ENCODE results near the gene NOSIP.

NOSIP gene

DNA sequence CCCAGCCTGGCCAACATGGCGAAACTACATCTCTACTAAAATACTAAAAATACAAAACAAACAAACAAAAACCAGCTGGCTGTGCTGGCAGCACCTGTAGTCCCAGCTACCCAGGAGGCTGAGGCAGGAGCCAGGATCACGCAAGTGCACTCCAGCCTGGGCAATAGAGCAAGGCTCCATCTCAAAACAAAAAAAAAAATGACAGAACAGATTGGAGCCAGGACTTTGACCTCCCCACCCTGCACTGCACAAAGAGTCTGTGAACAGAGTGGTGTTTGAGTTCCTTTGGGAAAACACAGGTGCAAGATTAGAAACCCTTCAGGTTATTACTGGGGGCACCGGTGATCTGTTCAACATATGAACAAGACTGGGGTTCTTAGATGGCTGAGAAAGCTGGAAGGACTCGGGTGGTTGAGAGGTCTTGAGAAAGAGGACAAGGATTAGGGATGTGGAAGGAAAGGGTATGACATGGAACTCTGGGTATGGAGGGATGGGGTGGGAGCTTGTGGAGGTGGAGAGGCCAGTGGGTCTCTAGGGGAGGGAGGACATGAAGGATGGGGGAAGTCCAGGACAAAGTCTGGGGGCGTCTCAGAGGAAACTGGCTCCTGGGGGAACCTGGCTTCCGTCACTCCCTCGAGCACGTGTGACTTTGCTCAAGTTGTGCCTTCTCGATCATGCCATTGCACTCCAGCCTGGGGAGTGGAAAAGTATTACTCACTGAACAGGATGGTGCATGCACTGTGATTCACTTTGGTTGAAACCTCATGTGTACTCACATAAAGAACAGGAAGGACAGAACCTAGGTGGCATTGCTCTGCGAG lies 26.7 kb downstream of the NOSIP start:
- Histone ChIP-seq H3K9me3 (ENCODE audit: insufficient read depth, low read depth, low read length) (no peaks in the 10 kb centered on the region), H3K36me3 (ENCODE audit: insufficient read depth, low read depth, low read length) (peaks cover 26% of the 10 kb centered on the region), H3K9ac (ENCODE audit: low read depth, low read length) (no peak overlapping the region), H3K27me3 (ENCODE audit: insufficient read depth, low read length) (no peaks in the 10 kb centered on the region), H3K4me1 (ENCODE audit: insufficient read depth, low read length) (no peaks in the 10 kb centered on the region), H3K4me3 (ENCODE audit: low read length) (no peak overlapping the region), H3K27ac (ENCODE audit: low read length) (no peak overlapping the region)

DNA sequence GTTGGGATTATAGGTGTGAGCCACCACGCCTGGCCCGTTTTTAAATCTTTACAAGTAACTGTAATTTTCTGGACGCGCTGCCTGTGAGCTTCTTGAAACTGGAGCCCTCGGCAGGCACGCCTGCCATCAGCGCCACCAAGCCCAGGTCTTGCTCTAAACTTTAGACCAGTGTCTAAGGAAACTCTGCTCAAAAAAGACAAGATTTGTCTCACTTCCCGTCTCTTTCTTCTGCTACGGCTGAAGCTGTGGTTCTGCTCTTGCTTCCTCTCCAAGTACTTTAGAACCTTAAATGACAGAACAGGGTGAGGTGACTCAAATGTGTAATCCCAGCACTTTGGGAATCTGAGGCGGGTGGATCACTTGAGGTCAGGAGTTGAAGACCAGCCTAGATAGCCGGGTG lies 27.6 kb downstream of the NOSIP start:
- H3K36me3 ChIP-seq (ENCODE audit: insufficient read depth, low read depth, low read length): peaks cover 19% of the 10 kb centered on the region
- H3K9ac ChIP-seq (ENCODE audit: low read depth, low read length): no peak overlapping the region
- H3K27ac ChIP-seq (ENCODE audit: low read length): no peak overlapping the region
- H3K4me1 ChIP-seq (ENCODE audit: insufficient read depth, low read length): no peaks in the 10 kb centered on the region
- H3K4me3 ChIP-seq (ENCODE audit: low read length): no peak overlapping the region
- no peaks in the 10 kb centered on the region for H3K9me3 ChIP-seq (ENCODE audit: insufficient read depth, low read depth, low read length)
- no peaks in the 10 kb centered on the region for H3K27me3 ChIP-seq (ENCODE audit: insufficient read depth, low read length)

DNA sequence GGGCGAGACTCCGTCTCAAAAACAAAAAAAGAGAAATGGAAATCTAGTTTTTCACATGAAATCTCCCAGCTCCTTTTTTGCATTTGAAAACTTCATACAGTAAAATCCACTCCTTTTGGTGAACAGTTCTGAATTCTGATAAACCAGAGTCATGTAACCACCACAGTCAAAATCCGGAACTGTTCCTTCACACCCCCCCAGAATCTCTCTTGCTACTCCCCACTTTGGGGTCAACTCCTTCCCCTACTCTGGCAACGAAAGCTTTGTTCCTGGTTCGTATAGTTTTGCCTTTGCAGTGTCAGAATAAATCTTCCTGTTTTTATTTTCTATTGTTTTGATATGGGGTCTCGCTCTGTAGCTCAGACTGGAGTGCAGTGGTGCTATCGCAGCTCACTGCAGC lies 28.8 kb downstream of the NOSIP start:
- Histone ChIP-seq H3K27ac (ENCODE audit: low read length) (no peak overlapping the region), H3K9ac (ENCODE audit: low read depth, low read length) (no peak overlapping the region), H3K27me3 (ENCODE audit: insufficient read depth, low read length) (no peaks in the 10 kb centered on the region), H3K9me3 (ENCODE audit: insufficient read depth, low read depth, low read length) (no peaks in the 10 kb centered on the region), H3K4me1 (ENCODE audit: insufficient read depth, low read length) (no peaks in the 10 kb centered on the region), H3K4me3 (ENCODE audit: low read length) (no peak overlapping the region), H3K36me3 (ENCODE audit: insufficient read depth, low read depth, low read length) (peaks cover 12% of the 10 kb centered on the region; the same call in 1 of the 2 replicates)

DNA sequence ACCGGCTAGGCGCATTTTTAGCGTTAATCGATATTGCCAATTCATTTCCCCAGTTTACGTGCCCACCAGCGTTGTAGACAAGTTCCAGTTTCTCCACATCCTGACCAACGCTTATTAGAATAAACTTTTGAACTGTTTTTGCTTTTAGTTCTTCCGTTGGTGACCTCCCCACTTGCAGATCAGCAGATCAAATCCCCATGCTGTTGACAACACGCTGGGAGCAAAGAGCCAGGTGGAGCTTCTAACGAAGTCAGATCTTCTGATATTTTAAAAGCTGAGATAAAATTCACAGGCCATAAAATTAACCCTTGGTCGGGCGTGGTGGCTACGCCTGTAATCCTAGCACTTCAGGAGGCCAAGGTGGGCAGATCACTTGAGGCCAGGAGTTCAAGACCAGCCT lies 31.3 kb downstream of the NOSIP start:
- Histone ChIP-seq H3K4me1 (ENCODE audit: insufficient read depth, low read length) (no peaks in the 10 kb centered on the region), H3K36me3 (ENCODE audit: insufficient read depth, low read depth, low read length) (no peaks in the 10 kb centered on the region), H3K27me3 (ENCODE audit: insufficient read depth, low read length) (no peaks in the 10 kb centered on the region), H3K27ac (ENCODE audit: low read length) (no peak overlapping the region), H3K9ac (ENCODE audit: low read depth, low read length) (no peak overlapping the region), H3K4me3 (ENCODE audit: low read length) (no peak overlapping the region), H3K9me3 (ENCODE audit: insufficient read depth, low read depth, low read length) (no peaks in the 10 kb centered on the region)

DNA sequence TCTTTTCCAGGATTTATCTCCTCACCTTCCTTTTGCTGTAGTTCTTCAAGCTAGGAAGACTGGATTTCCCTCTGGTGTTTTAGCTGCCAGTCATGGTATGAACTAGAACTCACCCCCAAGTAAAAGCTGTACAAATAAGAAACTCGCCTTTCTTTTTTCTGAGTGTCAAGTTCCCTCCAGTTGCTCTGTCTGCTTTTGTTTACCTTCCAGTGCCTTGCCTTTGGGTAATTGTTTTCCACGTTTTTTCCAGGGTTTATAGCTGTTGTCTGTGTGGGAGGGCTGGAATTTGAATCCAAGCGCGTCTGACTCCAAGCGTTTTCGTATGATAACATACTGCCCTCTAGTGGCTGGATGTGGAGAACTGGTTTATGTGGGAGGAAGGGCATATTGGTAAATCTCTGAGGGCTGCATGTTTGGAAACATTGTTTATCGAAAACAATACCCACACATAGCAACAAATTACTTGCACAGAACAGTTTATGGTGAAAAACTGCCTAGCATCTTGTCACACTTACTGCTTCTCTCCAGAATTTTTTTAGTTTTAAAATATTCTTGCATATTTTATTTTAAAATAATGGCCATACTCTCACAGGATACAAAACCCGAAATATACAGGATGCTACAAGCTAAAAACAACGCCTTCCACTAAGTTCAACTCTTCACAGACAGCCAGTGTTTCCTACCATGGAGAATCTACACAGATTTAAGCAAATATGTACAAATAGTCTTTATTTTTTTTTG lies 33.4 kb downstream of the NOSIP start:
- H3K27me3 ChIP-seq (ENCODE audit: insufficient read depth, low read length): no peaks in the 10 kb centered on the region
- no peaks in the 10 kb centered on the region for H3K4me1 ChIP-seq (ENCODE audit: insufficient read depth, low read length)
- H3K9ac ChIP-seq (ENCODE audit: low read depth, low read length): no peak overlapping the region
- no peaks in the 10 kb centered on the region for H3K36me3 ChIP-seq (ENCODE audit: insufficient read depth, low read depth, low read length)
- H3K9me3 ChIP-seq (ENCODE audit: insufficient read depth, low read depth, low read length): no peaks in the 10 kb centered on the region
- peak overlapping the region; percentile 30; the same call in 1 of the 2 replicates for H3K4me3 ChIP-seq (ENCODE audit: low read length)
- no peak overlapping the region for H3K27ac ChIP-seq (ENCODE audit: low read length)

DNA sequence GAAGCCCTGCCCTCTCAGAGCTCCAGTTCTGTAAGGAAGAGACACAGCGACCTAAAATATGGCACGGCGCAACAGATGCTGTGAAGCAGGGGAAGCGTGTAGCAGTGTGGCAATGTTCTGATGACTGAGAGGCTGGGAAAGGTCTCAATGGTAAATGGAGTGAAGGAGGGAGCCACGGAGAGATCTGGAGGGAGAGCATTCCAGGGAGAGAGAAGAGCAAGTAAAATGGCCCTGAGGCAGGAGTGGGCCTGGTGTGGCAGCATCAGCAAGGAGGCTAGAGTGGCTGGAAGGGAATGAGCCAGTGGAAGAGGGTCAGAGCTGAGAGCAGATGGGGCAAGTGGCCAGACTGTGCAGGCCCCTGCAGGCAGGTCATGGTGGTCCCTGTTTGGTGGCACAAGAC lies 36.2 kb downstream of the NOSIP start:
- no peak overlapping the region for H3K27ac ChIP-seq (ENCODE audit: low read length)
- no peaks in the 10 kb centered on the region for H3K4me1 ChIP-seq (ENCODE audit: insufficient read depth, low read length)
- peaks cover 3% of the 10 kb centered on the region; the same call in 1 of the 2 replicates for H3K36me3 ChIP-seq (ENCODE audit: insufficient read depth, low read depth, low read length)
- H3K4me3 ChIP-seq (ENCODE audit: low read length): no peak overlapping the region
- no peaks in the 10 kb centered on the region for H3K9me3 ChIP-seq (ENCODE audit: insufficient read depth, low read depth, low read length)
- no peaks in the 10 kb centered on the region for H3K27me3 ChIP-seq (ENCODE audit: insufficient read depth, low read length)
- H3K9ac ChIP-seq (ENCODE audit: low read depth, low read length): no peak overlapping the region

DNA sequence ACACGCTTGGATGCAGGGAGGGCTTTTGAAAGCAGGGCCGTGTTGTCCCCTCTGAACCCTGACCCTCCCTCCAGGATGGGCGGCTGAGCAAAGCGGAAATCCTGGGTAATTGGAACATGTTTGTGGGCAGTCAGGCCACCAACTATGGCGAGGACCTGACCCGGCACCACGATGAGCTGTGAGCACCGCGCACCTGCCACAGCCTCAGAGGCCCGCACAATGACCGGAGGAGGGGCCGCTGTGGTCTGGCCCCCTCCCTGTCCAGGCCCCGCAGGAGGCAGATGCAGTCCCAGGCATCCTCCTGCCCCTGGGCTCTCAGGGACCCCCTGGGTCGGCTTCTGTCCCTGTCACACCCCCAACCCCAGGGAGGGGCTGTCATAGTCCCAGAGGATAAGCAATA lies 37.3 kb downstream of the NOSIP start:
- H3K27me3 ChIP-seq (ENCODE audit: insufficient read depth, low read length): no peaks in the 10 kb centered on the region
- H3K4me3 ChIP-seq (ENCODE audit: low read length): no peak overlapping the region
- H3K9me3 ChIP-seq (ENCODE audit: insufficient read depth, low read depth, low read length): no peaks in the 10 kb centered on the region
- no peaks in the 10 kb centered on the region for H3K4me1 ChIP-seq (ENCODE audit: insufficient read depth, low read length)
- no peak overlapping the region for H3K9ac ChIP-seq (ENCODE audit: low read depth, low read length)
- peaks cover 4% of the 10 kb centered on the region; the same call in 1 of the 2 replicates for H3K36me3 ChIP-seq (ENCODE audit: insufficient read depth, low read depth, low read length)
- H3K27ac ChIP-seq (ENCODE audit: low read length): no peak overlapping the region

DNA sequence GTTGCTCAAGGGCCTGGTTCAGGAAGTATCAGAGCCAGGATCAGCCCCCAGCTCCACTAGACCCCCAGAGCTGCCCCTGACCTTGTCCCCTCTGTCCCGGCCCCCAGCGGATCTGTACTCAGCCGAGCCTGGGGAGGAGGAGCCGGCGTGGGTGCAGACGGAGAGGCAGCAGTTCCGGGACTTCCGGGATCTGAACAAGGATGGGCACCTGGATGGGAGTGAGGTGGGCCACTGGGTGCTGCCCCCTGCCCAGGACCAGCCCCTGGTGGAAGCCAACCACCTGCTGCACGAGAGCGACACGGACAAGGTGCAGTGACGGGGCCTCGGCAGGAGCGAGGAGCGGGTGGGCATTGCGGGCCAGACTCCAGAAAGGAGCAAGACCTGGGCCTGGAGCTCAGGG lies 37.9 kb downstream of the NOSIP start:
- no peaks in the 10 kb centered on the region for H3K27me3 ChIP-seq (ENCODE audit: insufficient read depth, low read length)
- no peaks in the 10 kb centered on the region for H3K4me1 ChIP-seq (ENCODE audit: insufficient read depth, low read length)
- H3K4me3 ChIP-seq (ENCODE audit: low read length): no peak overlapping the region
- no peak overlapping the region for H3K27ac ChIP-seq (ENCODE audit: low read length)
- no peaks in the 10 kb centered on the region for H3K9me3 ChIP-seq (ENCODE audit: insufficient read depth, low read depth, low read length)
- no peak overlapping the region for H3K9ac ChIP-seq (ENCODE audit: low read depth, low read length)
- H3K36me3 ChIP-seq (ENCODE audit: insufficient read depth, low read depth, low read length): peaks cover 4% of the 10 kb centered on the region; the same call in 1 of the 2 replicates

DNA sequence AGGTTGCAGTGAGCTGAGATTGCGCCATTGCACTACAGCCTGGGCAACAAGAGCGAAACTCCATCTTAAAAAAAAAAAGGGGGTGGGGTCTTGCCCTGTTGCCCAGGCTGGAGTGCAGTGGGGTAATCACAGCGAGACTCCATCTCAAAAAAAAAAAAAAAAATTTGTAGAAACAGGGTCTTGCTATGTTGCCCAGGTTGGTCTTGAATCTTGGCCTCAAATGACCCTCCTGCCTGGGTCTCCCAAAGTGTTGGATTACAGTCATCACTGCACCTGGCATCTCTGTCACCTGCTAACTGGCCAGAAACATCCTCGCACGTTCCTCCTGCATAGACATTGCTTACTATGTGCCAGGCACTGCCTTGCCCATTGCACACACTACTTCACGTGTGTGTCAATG lies 38.4 kb downstream of the NOSIP start:
- no peak overlapping the region for H3K4me3 ChIP-seq (ENCODE audit: low read length)
- no peak overlapping the region for H3K9ac ChIP-seq (ENCODE audit: low read depth, low read length)
- H3K27me3 ChIP-seq (ENCODE audit: insufficient read depth, low read length): no peaks in the 10 kb centered on the region
- peaks cover 4% of the 10 kb centered on the region; the same call in 1 of the 2 replicates for H3K36me3 ChIP-seq (ENCODE audit: insufficient read depth, low read depth, low read length)
- H3K9me3 ChIP-seq (ENCODE audit: insufficient read depth, low read depth, low read length): no peaks in the 10 kb centered on the region
- no peaks in the 10 kb centered on the region for H3K4me1 ChIP-seq (ENCODE audit: insufficient read depth, low read length)
- no peak overlapping the region for H3K27ac ChIP-seq (ENCODE audit: low read length)

DNA sequence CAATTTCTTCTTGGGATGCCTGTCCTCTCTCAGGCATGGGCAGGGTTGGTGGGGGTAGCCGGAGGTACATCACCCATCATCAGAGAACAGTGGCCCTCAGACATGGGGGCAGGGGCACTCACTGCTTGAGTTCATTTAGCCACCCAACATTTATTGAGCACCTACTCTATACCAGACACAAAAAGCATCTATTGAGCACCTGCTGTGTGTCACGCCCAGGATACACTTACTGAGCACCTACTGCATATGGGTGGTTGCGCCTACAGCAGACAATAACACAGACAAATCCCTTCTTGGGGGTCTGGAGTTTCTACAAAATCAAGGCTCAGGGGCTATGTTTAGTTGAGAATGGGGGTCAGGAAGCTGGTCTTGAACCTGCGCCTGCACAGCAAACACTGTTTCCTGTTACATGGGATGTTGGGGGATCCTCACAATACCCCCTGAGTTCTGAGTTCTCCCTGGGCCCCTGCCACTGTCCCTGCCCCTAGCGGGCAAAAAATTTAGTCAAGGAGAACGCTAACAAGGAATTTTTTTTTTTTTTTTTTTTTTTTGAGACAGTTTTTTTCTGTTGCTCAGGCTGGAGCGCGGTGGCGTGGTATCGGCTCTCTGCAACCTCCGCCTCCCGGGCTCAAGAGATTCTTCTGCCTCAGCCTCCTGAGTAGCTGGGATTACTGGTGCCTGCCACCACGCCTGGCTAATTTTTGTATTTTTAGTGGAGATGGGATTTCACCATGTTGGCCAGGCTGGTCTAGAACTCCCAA lies 41.0 kb downstream of the NOSIP start:
- Histone ChIP-seq H3K27me3 (ENCODE audit: insufficient read depth, low read length) (peaks cover 7% of the 10 kb centered on the region), H3K36me3 (ENCODE audit: insufficient read depth, low read depth, low read length) (peaks cover 4% of the 10 kb centered on the region; the same call in 1 of the 2 replicates), H3K4me1 (ENCODE audit: insufficient read depth, low read length) (no peaks in the 10 kb centered on the region), H3K9ac (ENCODE audit: low read depth, low read length) (no peak overlapping the region), H3K9me3 (ENCODE audit: insufficient read depth, low read depth, low read length) (no peaks in the 10 kb centered on the region), H3K4me3 (ENCODE audit: low read length) (no peak overlapping the region), H3K27ac (ENCODE audit: low read length) (no peak overlapping the region)

DNA sequence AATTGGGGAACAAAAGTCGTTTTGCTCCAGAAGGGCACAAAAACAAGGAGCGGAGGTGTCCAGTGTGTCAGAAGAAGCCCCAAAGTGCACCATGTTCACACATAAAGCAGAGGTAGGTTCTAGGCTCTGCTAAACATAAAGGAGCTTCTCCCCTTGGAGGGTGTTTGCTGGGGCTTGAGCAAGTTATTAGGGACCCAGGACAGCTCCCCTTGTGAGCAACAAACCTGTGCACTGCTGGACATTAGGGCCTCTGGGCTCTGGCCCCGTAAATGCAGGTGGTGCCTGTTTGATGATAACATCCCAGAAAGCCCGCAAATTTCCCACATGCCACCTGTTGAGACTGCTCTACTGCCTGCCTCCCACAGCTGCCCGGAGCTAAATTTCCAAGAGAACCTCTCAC lies 41.7 kb downstream of the NOSIP start:
- Histone ChIP-seq H3K4me3 (ENCODE audit: low read length) (no peak overlapping the region), H3K9ac (ENCODE audit: low read depth, low read length) (no peak overlapping the region), H3K36me3 (ENCODE audit: insufficient read depth, low read depth, low read length) (peaks cover 4% of the 10 kb centered on the region; the same call in 1 of the 2 replicates), H3K4me1 (ENCODE audit: insufficient read depth, low read length) (no peaks in the 10 kb centered on the region), H3K9me3 (ENCODE audit: insufficient read depth, low read depth, low read length) (no peaks in the 10 kb centered on the region), H3K27me3 (ENCODE audit: insufficient read depth, low read length) (peaks cover 10% of the 10 kb centered on the region), H3K27ac (ENCODE audit: low read length) (no peak overlapping the region)
